ENCODE measurements around the gene ADAM12. TPM values are rescaled to one million over a fixed set of nuclear protein-coding genes. Genes with fewer than 3 reads are reported as not detected.

Gene ADAM12
- total RNA-seq, 3 donors from 2014 or later (not counting 1 experiment from before 2014, with no cell fraction given): 1.6 to 1.9 (median 1.8) TPM

DNA sequence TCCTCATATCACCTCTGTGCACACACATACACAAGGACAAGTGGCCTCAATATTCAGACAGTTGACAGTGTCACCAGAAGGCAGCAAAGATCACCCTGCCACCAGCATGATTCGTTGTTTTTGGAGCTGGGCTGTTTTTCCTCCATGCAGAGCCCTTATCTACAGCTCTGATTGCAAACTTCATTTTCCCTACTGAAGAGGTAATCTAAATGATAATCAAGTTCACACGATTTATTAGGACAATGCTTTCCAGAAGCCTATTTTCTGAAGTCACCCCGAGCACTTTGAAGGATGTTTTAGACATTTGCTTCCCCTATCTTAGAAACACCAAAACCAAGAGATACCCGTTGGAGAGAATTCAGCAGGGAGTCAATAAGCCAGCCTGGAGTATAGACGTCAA lies 46.0 kb upstream of the ADAM12 start:
- Mint-ChIP-seq H3K27ac (no peak overlapping the region), H3K9me3 (no peaks in the 10 kb centered on the region), H3K4me1 (peaks cover 4 to 6% of the 10 kb centered on the region in 2 donors), H3K27me3 (ENCODE audit: low read depth in 2 of 2) (peaks cover 10 to 32% of the 10 kb centered on the region in 2 donors), H3K4me3 (no peak overlapping the region), H3K36me3 (no peaks in the 10 kb centered on the region)
- TF ChIP-seq, protein P1, sequence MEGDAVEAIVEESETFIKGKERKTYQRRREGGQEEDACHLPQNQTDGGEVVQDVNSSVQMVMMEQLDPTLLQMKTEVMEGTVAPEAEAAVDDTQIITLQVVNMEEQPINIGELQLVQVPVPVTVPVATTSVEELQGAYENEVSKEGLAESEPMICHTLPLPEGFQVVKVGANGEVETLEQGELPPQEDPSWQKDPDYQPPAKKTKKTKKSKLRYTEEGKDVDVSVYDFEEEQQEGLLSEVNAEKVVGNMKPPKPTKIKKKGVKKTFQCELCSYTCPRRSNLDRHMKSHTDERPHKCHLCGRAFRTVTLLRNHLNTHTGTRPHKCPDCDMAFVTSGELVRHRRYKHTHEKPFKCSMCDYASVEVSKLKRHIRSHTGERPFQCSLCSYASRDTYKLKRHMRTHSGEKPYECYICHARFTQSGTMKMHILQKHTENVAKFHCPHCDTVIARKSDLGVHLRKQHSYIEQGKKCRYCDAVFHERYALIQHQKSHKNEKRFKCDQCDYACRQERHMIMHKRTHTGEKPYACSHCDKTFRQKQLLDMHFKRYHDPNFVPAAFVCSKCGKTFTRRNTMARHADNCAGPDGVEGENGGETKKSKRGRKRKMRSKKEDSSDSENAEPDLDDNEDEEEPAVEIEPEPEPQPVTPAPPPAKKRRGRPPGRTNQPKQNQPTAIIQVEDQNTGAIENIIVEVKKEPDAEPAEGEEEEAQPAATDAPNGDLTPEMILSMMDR (IDR thresholded peaks at IDR 0.05): no peak
- no peaks in the 10 kb centered on the region for H3K9me3 ChIP-seq (ENCODE audit: control insufficient read depth, insufficient read depth, low read length)
- ATAC-seq (no peak), DNase-seq (no peak)
- WGBS (ENCODE audit: insufficient coverage): 49% methylated on average over 3 of the region's 5 CpGs
- H3K27me3 ChIP-seq (ENCODE audit: control insufficient read depth, insufficient read depth, low read length): peaks cover 2% of the 10 kb centered on the region
- H3K36me3 ChIP-seq (ENCODE audit: control insufficient read depth, insufficient read depth, low read length): no peaks in the 10 kb centered on the region
- intact Hi-C loops (cut with micrococcal nuclease): no loop called here
- H3K27ac ChIP-seq (ENCODE audit: low read length): no peak overlapping the region
- no peaks in the 10 kb centered on the region for H3K4me1 ChIP-seq (ENCODE audit: control insufficient read depth, insufficient read depth, low read length)
- H3K4me3 ChIP-seq (ENCODE audit: low read length): no peak overlapping the region

DNA sequence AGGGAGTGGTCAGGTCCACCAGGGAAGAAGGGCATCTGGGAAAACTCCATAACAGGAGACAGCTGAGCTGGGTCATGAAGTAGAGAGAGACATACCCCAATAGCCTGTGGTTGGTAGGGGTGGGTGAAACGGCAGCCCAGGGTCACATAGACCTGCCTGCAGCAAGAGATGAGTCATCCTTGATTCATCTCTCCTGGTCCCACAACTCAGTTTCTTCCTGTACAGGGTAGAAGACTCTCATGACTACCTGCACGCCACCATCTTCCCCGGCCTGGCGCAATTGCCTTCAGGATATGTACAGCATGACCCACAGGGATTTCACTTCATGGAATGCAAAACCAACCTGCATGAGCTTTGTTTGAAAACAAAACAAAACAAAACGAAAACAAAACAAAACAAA lies 45.1 kb upstream of the ADAM12 start:
- WGBS (ENCODE audit: insufficient coverage): 83% methylated on average over 4 of the region's 5 CpGs
- H3K27ac ChIP-seq (ENCODE audit: low read length): no peak overlapping the region
- intact Hi-C loops (cut with micrococcal nuclease): no loop called here
- Mint-ChIP-seq H3K27ac (no peak overlapping the region), H3K27me3 (ENCODE audit: low read depth in 2 of 2) (peaks cover 10 to 24% of the 10 kb centered on the region in 2 donors), H3K4me3 (no peak overlapping the region), H3K4me1 (peaks cover 4 to 6% of the 10 kb centered on the region in 2 donors), H3K36me3 (no peaks in the 10 kb centered on the region), H3K9me3 (no peaks in the 10 kb centered on the region)
- DNase-seq: peak in 1 of 2 donors; percentile 6
- H3K27me3 ChIP-seq (ENCODE audit: control insufficient read depth, insufficient read depth, low read length): peaks cover 2% of the 10 kb centered on the region
- peak in 1 of 3 donors; percentile 24 for ATAC-seq
- H3K36me3 ChIP-seq (ENCODE audit: control insufficient read depth, insufficient read depth, low read length): no peaks in the 10 kb centered on the region
- no peaks in the 10 kb centered on the region for H3K9me3 ChIP-seq (ENCODE audit: control insufficient read depth, insufficient read depth, low read length)
- H3K4me3 ChIP-seq (ENCODE audit: low read length): no peak overlapping the region
- TF ChIP-seq, protein P1 (IDR thresholded peaks at IDR 0.05): no peak
- no peaks in the 10 kb centered on the region for H3K4me1 ChIP-seq (ENCODE audit: control insufficient read depth, insufficient read depth, low read length)

DNA sequence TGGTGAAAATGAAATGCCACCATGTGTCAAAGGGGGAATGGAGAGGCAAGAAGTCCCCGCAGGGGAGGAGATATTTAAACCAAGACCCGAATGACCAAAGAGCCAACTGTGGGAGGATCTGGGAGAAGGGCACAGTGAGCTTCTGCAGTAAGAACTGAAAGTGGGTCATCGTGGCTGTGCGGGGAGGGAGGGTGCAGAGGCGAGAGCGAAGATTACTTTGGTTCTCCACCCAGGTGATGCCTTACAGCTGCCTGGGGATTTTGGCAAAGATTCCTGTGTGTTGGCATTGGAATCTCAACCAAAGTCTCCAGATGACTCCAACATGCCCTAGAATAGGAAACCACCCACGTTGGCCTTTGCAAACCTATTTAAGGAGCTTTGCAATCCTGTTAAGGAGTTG lies 44.2 kb upstream of the ADAM12 start:
- peaks cover 4 to 6% of the 10 kb centered on the region in 2 donors for H3K4me1 Mint-ChIP-seq
- TF ChIP-seq, protein P1 (IDR thresholded peaks at IDR 0.05): no peak
- H3K27ac ChIP-seq (ENCODE audit: low read length): no peak overlapping the region
- H3K4me3 ChIP-seq (ENCODE audit: low read length): no peak overlapping the region
- peaks cover 2% of the 10 kb centered on the region for H3K27me3 ChIP-seq (ENCODE audit: control insufficient read depth, insufficient read depth, low read length)
- H3K36me3 Mint-ChIP-seq: no peaks in the 10 kb centered on the region
- no peaks in the 10 kb centered on the region for H3K9me3 Mint-ChIP-seq
- DNase-seq (peak in 1 of 2 donors; percentile 8), ATAC-seq (no peak)
- H3K9me3 ChIP-seq (ENCODE audit: control insufficient read depth, insufficient read depth, low read length): no peaks in the 10 kb centered on the region
- no peaks in the 10 kb centered on the region for H3K36me3 ChIP-seq (ENCODE audit: control insufficient read depth, insufficient read depth, low read length)
- H3K4me1 ChIP-seq (ENCODE audit: control insufficient read depth, insufficient read depth, low read length): no peaks in the 10 kb centered on the region
- intact Hi-C loops (cut with micrococcal nuclease): no loop called here
- WGBS (ENCODE audit: insufficient coverage): 72% methylated on average over 7 of the region's 7 CpGs
- H3K4me3 Mint-ChIP-seq: no peak overlapping the region
- H3K27me3 Mint-ChIP-seq (ENCODE audit: low read depth in 2 of 2): peaks cover 13 to 17% of the 10 kb centered on the region in 2 donors
- H3K27ac Mint-ChIP-seq: no peak overlapping the region

DNA sequence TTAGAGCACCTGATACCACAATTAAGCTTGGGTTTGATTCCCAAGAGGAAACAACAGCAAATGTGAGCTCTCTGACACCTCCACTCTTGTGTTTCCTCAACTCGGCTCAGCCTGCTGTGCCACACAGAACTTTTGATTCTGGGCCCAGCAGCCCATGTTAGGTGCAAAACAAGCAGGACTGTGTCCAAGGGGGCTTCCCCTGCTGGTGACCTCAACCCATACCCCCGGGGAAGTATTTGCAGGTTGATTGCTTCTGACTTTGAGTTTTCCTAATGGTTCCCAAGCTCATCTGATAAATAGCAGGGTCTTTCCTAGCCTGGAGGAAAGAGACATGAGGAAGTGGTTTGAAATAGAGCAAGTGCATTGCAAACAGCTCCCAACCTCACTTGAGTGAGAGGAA lies 43.5 kb upstream of the ADAM12 start:
- Histone ChIP-seq H3K27ac (ENCODE audit: low read length) (no peak overlapping the region), H3K36me3 (ENCODE audit: control insufficient read depth, insufficient read depth, low read length) (no peaks in the 10 kb centered on the region), H3K9me3 (ENCODE audit: control insufficient read depth, insufficient read depth, low read length) (no peaks in the 10 kb centered on the region), H3K4me3 (ENCODE audit: low read length) (no peak overlapping the region), H3K27me3 (ENCODE audit: control insufficient read depth, insufficient read depth, low read length) (peaks cover 2% of the 10 kb centered on the region), H3K4me1 (ENCODE audit: control insufficient read depth, insufficient read depth, low read length) (no peaks in the 10 kb centered on the region)
- no peaks in the 10 kb centered on the region for H3K36me3 Mint-ChIP-seq
- H3K4me3 Mint-ChIP-seq: no peak overlapping the region
- no peak for DNase-seq
- TF ChIP-seq, protein P1 (IDR thresholded peaks at IDR 0.05): no peak
- WGBS (ENCODE audit: insufficient coverage): 50% methylated on average over 1 of the region's 2 CpGs
- intact Hi-C loops (cut with micrococcal nuclease): no loop called here
- ATAC-seq: no peak
- peaks cover 13 to 15% of the 10 kb centered on the region in 2 donors for H3K27me3 Mint-ChIP-seq (ENCODE audit: low read depth in 2 of 2)
- no peaks in the 10 kb centered on the region for H3K9me3 Mint-ChIP-seq
- peaks cover 4 to 6% of the 10 kb centered on the region in 2 donors for H3K4me1 Mint-ChIP-seq
- H3K27ac Mint-ChIP-seq: no peak overlapping the region
